ENCODE data around the gene DENND5A.
"Not testable (repeated sequence)": the region's sequence is repeated elsewhere in the genome, so short reads cannot be mapped to it uniquely, and the experiment has no call there.

Gene DENND5A

GRCh38 chr11:9232482-9232881 is 32.7 kb downstream of the DENND5A start:
- no peak overlapping the region for H3K4me3 Mint-ChIP-seq
- peaks cover 36% of the 10 kb centered on the region for H3K4me1 Mint-ChIP-seq
- TF ChIP-seq CTCF (IDR thresholded peaks at IDR 0.05; ENCODE audit: unreplicated experiment in 3 of 3) = no peak
- H3K27ac Mint-ChIP-seq = peak overlapping the region in 2 of 3 experiments; percentile 75 to 90
- H3K27me3 Mint-ChIP-seq (ENCODE audit: low read depth) = no peaks in the 10 kb centered on the region
- H3K9me3 Mint-ChIP-seq = peaks cover 7% of the 10 kb centered on the region
- peaks cover 26% of the 10 kb centered on the region for H3K36me3 Mint-ChIP-seq (ENCODE audit: low read depth)

GRCh38 chr11:9231848-9232177 is 33.3 kb downstream of the DENND5A start:
- H3K27ac Mint-ChIP-seq = peak overlapping the region; percentile 69 to 90 (median 75)
- peak overlapping the region in 1 of 3 experiments; percentile 11 for H3K4me3 Mint-ChIP-seq
- peaks cover 36% of the 10 kb centered on the region for H3K4me1 Mint-ChIP-seq
- H3K27me3 Mint-ChIP-seq (ENCODE audit: low read depth) = no peaks in the 10 kb centered on the region
- peaks cover 7% of the 10 kb centered on the region for H3K9me3 Mint-ChIP-seq
- TF ChIP-seq CTCF (IDR thresholded peaks at IDR 0.05; ENCODE audit: unreplicated experiment in 3 of 3) = no peak
- H3K36me3 Mint-ChIP-seq (ENCODE audit: low read depth) = peaks cover 30% of the 10 kb centered on the region

- Mint-ChIP-seq H3K27me3 (ENCODE audit: low read depth) (no peaks in the 10 kb centered on the region), H3K36me3 (ENCODE audit: low read depth) (peaks cover 34% of the 10 kb centered on the region), H3K27ac (peak overlapping the region; percentile 11 to 90 (median 75)), H3K4me3 (no peak overlapping the region), H3K4me1 (peaks cover 36% of the 10 kb centered on the region), H3K9me3 (peaks cover 7% of the 10 kb centered on the region)
- TF ChIP-seq CTCF (IDR thresholded peaks at IDR 0.05; ENCODE audit: unreplicated experiment in 3 of 3) = no peak
Measured at GRCh38 chr11:9230296-9230695, 34.9 kb downstream of the DENND5A start.

DNA sequence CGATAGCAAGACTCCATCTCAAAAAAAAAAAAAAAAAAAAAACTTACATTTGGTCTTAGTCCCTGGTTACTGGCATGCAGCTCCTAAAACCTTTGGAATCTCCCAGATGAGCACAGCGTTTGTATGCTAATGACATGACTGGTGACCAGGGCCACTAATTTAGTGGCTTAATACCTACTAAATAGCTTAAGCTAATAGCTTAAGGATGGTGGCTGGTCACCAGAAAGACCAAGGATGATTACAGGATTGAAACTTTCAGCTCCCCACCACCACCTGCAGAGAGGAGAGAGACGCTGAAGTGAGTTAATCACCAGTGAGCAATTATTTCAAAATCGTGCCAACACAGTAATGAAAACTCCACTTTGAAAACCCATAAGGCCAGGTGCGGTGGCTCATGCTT is 37.1 kb downstream of the DENND5A start:
- H3K36me3 Mint-ChIP-seq (ENCODE audit: low read depth) = peaks cover 17% of the 10 kb centered on the region
- no peaks in the 10 kb centered on the region for H3K9me3 Mint-ChIP-seq
- TF ChIP-seq CTCF (IDR thresholded peaks at IDR 0.05; ENCODE audit: unreplicated experiment in 3 of 3) = no peak
- no peak overlapping the region for H3K4me3 Mint-ChIP-seq
- H3K27ac Mint-ChIP-seq = no peak overlapping the region
- peaks cover 30% of the 10 kb centered on the region for H3K4me1 Mint-ChIP-seq
- no peaks in the 10 kb centered on the region for H3K27me3 Mint-ChIP-seq (ENCODE audit: low read depth)

DNA sequence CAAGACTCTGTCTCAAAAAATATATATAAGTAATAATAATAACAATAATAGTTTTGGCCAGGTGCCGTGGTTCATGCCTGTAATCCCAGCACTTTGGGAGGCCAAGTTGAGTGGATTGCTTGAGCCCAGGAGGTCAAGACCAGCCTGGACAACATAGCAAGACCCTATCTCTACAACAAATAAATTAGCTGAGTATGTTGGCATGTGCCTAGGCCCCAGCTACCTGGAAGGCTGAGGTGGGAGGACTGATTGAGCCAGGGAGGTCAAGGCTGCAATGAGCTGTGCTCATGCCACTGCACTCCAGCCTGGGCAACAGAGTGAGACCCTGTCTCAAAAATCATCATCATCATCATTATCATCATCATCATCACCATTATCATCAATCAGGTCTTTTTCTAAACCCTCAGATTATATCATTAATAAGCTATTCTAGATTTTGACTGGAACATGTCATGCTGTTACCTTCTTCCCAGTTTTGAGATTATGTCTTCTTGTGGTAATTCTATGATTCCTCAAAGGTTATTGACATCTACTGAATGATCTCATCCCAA is 39.3 kb downstream of the DENND5A start:
- Mint-ChIP-seq H3K36me3 (ENCODE audit: low read depth) (peaks cover 13% of the 10 kb centered on the region), H3K4me1 (peaks cover 18% of the 10 kb centered on the region), H3K4me3 (no peak overlapping the region), H3K27me3 (ENCODE audit: low read depth) (no peaks in the 10 kb centered on the region), H3K9me3 (no peaks in the 10 kb centered on the region), H3K27ac (no peak overlapping the region)
- TF ChIP-seq CTCF (IDR thresholded peaks at IDR 0.05; ENCODE audit: unreplicated experiment in 3 of 3) = no peak

DNA sequence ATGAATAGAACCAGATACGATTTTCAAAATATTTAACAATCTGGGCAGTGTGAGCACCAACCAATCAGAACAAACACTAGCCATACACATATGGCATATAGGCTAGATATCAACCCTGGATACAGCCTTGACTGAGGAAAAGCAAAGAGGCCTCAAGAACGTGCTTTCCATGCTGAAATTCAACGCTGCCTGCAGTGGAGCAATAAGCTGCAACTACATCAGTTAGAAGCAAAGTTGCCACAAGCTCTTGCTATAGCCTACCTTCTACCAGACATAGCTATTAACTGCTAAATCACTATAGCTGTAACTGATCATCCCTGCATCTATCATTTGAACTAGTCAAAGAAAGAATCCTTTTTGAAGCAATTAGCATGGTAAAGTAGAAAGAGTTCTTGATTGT is 42.5 kb downstream of the DENND5A start:
- no peaks in the 10 kb centered on the region for H3K27me3 Mint-ChIP-seq (ENCODE audit: low read depth)
- no peaks in the 10 kb centered on the region for H3K9me3 Mint-ChIP-seq
- H3K27ac Mint-ChIP-seq = peak overlapping the region in 2 of 3 experiments; percentile 38 to 40
- peaks cover 13% of the 10 kb centered on the region for H3K36me3 Mint-ChIP-seq (ENCODE audit: low read depth)
- H3K4me1 Mint-ChIP-seq = peaks cover 9% of the 10 kb centered on the region
- TF ChIP-seq CTCF (IDR thresholded peaks at IDR 0.05; ENCODE audit: unreplicated experiment in 3 of 3) = no peak
- H3K4me3 Mint-ChIP-seq = no peak overlapping the region

DNA sequence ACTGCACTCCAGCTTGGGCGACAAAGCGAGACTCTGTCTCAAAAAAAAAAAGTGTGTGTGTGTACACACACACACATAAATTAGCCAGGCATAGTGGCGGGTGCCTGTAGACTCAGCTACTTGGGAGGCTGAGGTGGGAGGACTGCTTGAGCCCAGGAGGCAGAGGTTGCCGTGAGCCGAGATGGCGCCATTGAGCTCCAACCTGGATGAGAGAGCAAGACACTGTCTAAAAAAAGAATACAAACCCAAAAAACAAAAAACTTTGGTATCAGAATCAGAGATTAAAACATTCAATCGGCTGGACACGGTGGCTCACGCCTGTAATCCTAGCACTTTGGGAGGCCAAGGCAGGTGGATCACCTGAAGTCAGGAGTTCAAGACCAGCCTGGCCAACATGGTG is 44.3 kb downstream of the DENND5A start:
- H3K4me3 Mint-ChIP-seq; H3K4me1 Mint-ChIP-seq; H3K36me3 Mint-ChIP-seq (ENCODE audit: low read depth); H3K9me3 Mint-ChIP-seq; H3K27me3 Mint-ChIP-seq (ENCODE audit: low read depth); H3K27ac Mint-ChIP-seq: not testable (repeated sequence)
